Thyroid gland (tissue), 4 donors: Measurements from ENCODE around the gene LMNB1.

Experiments used
- CTCF ChIP-seq, 6 experiments: fragments of 200-600 bp in 3 of 6; fragments of 450-650 bp in 3 of 6; sonication (generic) in 3 of 6; IDR thresholded peaks; one replicate each; pipeline ENCODE4 v1.5.1; 2016 to 2019; ENCODE audit warnings: antibody characterized with exemption in 6 of 6, mild to moderate bottlenecking in 2 of 6, inconsistent platforms in 1 of 6, moderate library complexity in 1 of 6
- POLR2A ChIP-seq, 2 donors: fragments of 450-650 bp; IDR thresholded peaks; one replicate each; pipeline ENCODE4 v1.6.1; 2017; ENCODE audit warnings: antibody characterized with exemption in 2 of 2, mild to moderate bottlenecking in 2 of 2, moderate library complexity in 1 of 2

GRCh38 chr5:126847826-126848251, 70.9 kb downstream of the LMNB1 start:
- TF ChIP-seq CTCF (IDR thresholded peaks at IDR 0.05) (no peak), POLR2A (IDR thresholded peaks at IDR 0.05) (no peak)
